ENCODE measurements around the gene PTPRT. TPM values are rescaled to one million over a fixed set of nuclear protein-coding genes. Genes with fewer than 3 reads are reported as not detected.

PTPRT gene
- total and polyA plus RNA-seq, 2 experiments from 2014 or later: not detected

DNA sequence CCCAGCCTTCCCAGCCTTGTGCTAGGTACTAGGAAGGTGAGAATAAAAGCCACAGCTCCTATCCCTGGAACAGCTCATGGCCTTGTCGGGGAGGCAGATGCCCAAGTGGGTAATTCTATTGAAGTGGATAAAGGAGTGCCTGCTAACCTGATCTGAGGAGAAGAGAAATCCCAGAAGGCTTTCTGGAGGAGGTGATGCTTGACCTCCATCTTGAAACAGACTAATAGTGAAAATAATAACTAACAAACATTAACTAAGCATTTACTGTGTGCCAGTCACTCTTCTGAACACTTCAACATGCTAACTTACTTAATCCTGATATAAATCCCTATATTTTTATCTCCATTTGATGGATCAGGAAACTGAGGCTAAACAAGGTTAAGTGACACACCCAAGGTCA lies 1078.4 kb downstream of the PTPRT start:
- TF ChIP-seq POLR2AphosphoS5 (IDR thresholded peaks at IDR 0.05; ENCODE audit: low read depth): no peak
- TF ChIP-seq JUNB (IDR thresholded peaks at IDR 0.05; ENCODE audit: unreplicated experiment): no peak
- TF ChIP-seq, protein P1, sequence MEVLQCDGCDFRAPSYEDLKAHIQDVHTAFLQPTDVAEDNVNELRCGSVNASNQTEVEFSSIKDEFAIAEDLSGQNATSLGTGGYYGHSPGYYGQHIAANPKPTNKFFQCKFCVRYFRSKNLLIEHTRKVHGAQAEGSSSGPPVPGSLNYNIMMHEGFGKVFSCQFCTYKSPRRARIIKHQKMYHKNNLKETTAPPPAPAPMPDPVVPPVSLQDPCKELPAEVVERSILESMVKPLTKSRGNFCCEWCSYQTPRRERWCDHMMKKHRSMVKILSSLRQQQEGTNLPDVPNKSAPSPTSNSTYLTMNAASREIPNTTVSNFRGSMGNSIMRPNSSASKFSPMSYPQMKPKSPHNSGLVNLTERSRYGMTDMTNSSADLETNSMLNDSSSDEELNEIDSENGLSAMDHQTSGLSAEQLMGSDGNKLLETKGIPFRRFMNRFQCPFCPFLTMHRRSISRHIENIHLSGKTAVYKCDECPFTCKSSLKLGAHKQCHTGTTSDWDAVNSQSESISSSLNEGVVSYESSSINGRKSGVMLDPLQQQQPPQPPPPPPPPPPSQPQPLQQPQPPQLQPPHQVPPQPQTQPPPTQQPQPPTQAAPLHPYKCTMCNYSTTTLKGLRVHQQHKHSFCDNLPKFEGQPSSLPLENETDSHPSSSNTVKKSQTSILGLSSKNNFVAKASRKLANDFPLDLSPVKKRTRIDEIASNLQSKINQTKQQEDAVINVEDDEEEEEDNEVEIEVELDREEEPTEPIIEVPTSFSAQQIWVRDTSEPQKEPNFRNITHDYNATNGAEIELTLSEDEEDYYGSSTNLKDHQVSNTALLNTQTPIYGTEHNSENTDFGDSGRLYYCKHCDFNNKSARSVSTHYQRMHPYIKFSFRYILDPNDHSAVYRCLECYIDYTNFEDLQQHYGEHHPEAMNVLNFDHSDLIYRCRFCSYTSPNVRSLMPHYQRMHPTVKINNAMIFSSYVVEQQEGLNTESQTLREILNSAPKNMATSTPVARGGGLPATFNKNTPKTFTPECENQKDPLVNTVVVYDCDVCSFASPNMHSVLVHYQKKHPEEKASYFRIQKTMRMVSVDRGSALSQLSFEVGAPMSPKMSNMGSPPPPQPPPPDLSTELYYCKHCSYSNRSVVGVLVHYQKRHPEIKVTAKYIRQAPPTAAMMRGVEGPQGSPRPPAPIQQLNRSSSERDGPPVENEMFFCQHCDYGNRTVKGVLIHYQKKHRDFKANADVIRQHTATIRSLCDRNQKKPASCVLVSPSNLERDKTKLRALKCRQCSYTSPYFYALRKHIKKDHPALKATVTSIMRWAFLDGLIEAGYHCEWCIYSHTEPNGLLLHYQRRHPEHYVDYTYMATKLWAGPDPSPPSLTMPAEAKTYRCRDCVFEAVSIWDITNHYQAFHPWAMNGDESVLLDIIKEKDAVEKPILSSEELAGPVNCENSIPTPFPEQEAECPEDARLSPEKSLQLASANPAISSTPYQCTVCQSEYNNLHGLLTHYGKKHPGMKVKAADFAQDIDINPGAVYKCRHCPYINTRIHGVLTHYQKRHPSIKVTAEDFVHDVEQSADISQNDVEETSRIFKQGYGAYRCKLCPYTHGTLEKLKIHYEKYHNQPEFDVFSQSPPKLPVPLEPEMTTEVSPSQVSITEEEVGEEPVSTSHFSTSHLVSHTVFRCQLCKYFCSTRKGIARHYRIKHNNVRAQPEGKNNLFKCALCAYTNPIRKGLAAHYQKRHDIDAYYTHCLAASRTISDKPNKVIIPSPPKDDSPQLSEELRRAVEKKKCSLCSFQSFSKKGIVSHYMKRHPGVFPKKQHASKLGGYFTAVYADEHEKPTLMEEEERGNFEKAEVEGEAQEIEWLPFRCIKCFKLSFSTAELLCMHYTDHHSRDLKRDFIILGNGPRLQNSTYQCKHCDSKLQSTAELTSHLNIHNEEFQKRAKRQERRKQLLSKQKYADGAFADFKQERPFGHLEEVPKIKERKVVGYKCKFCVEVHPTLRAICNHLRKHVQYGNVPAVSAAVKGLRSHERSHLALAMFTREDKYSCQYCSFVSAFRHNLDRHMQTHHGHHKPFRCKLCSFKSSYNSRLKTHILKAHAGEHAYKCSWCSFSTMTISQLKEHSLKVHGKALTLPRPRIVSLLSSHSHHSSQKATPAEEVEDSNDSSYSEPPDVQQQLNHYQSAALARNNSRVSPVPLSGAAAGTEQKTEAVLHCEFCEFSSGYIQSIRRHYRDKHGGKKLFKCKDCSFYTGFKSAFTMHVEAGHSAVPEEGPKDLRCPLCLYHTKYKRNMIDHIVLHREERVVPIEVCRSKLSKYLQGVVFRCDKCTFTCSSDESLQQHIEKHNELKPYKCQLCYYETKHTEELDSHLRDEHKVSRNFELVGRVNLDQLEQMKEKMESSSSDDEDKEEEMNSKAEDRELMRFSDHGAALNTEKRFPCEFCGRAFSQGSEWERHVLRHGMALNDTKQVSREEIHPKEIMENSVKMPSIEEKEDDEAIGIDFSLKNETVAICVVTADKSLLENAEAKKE (CRISPR knock-in tag; IDR thresholded peaks at IDR 0.05): no peak
- TF ChIP-seq CREB1 (CRISPR knock-in tag; IDR thresholded peaks at IDR 0.05; ENCODE audit: low read depth): no peak
- no peak for TF ChIP-seq STAT1 (IDR thresholded peaks at IDR 0.05; ENCODE audit: unreplicated experiment)
- no peak for TF ChIP-seq ZNF114 (CRISPR knock-in tag; IDR thresholded peaks at IDR 0.05)
- no peaks in the 10 kb centered on the region for H3K36me3 ChIP-seq (ENCODE audit: insufficient read depth)
- H3K4me1 ChIP-seq (ENCODE audit: insufficient read depth): no peaks in the 10 kb centered on the region
- no peaks in the 10 kb centered on the region for H3K9me2 ChIP-seq (ENCODE audit: insufficient read depth)
- Mint-ChIP-seq H3K36me3 (ENCODE audit: low read depth) (peaks cover 50% of the 10 kb centered on the region), H3K4me1 (no peaks in the 10 kb centered on the region), H3K4me3 (no peak overlapping the region), H3K27me3 (ENCODE audit: insufficient read depth, low read depth, poor library complexity) (no peaks in the 10 kb centered on the region), H3K9me3 (peaks cover 99% of the 10 kb centered on the region), H3K27ac (no peak overlapping the region)
- ATAC-seq: no peak
- H3K27ac ChIP-seq (ENCODE audit: low read depth): no peak overlapping the region
- H3K27me3 ChIP-seq (ENCODE audit: insufficient read depth): no peaks in the 10 kb centered on the region
- no peak overlapping the region for H3K4me3 ChIP-seq
- DNase-seq (ENCODE audit: low spot score): no peak
- H2AFZ ChIP-seq: no peak overlapping the region
- H4K20me1 ChIP-seq (replicated peaks; ENCODE audit: insufficient read depth): no peaks in the 10 kb centered on the region
- no peak overlapping the region for H3K4me2 ChIP-seq
- H3K79me2 ChIP-seq (replicated peaks; ENCODE audit: insufficient read depth): no peaks in the 10 kb centered on the region
- no peaks in the 10 kb centered on the region for H3F3A ChIP-seq (replicated peaks; ENCODE audit: low read depth)

DNA sequence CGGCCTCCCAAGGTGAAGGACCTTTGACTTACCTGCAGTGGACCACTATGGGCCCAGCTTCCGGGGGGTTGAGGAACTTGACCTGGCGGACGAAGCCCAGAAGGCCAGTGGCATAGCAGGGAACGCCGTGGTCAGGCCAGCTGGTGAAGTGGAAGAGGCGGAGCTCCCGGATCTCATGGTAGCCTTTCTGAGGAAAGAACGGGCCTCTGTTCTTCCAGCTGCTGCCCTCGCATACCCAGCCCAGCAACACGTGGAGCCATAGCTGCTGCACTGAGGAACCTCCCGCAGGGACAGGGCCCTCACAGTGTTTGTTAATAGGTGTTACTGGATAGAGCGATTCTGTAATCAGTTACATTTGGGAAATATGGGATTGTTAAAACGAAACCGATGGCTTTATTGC lies 1079.4 kb downstream of the PTPRT start:
- Histone ChIP-seq H3K4me1 (ENCODE audit: insufficient read depth) (no peaks in the 10 kb centered on the region), H3K36me3 (ENCODE audit: insufficient read depth) (no peaks in the 10 kb centered on the region), H3K27me3 (ENCODE audit: insufficient read depth) (no peaks in the 10 kb centered on the region), H3K27ac (ENCODE audit: low read depth) (no peak overlapping the region), H4K20me1 (replicated peaks; ENCODE audit: insufficient read depth) (no peaks in the 10 kb centered on the region), H3K4me2 (no peak overlapping the region), H2AFZ (no peak overlapping the region), H3K79me2 (replicated peaks; ENCODE audit: insufficient read depth) (no peaks in the 10 kb centered on the region), H3F3A (replicated peaks; ENCODE audit: low read depth) (no peaks in the 10 kb centered on the region), H3K9me2 (ENCODE audit: insufficient read depth) (no peaks in the 10 kb centered on the region), H3K4me3 (no peak overlapping the region)
- Mint-ChIP-seq H3K36me3 (ENCODE audit: low read depth) (peaks cover 47% of the 10 kb centered on the region), H3K4me3 (no peak overlapping the region), H3K4me1 (no peaks in the 10 kb centered on the region), H3K27me3 (ENCODE audit: insufficient read depth, low read depth, poor library complexity) (no peaks in the 10 kb centered on the region), H3K9me3 (peaks cover 99% of the 10 kb centered on the region), H3K27ac (no peak overlapping the region)
- no peak for ATAC-seq
- DNase-seq (ENCODE audit: low spot score): no peak
- TF ChIP-seq CREB1 (CRISPR knock-in tag; IDR thresholded peaks at IDR 0.05; ENCODE audit: low read depth) (no peak), JUNB (IDR thresholded peaks at IDR 0.05; ENCODE audit: unreplicated experiment) (no peak), ZNF331 (CRISPR knock-in tag; IDR thresholded peaks at IDR 0.05; ENCODE audit: low read depth) (no peak), ZNF114 (CRISPR knock-in tag; IDR thresholded peaks at IDR 0.05) (no peak), STAT1 (IDR thresholded peaks at IDR 0.05; ENCODE audit: unreplicated experiment) (no peak), EZH2 (IDR thresholded peaks at IDR 0.05; ENCODE audit: low read depth, unreplicated experiment) (no peak), NANOG (IDR thresholded peaks at IDR 0.05; ENCODE audit: borderline replicate concordance) (no peak), EZH2phosphoT487 (IDR thresholded peaks at IDR 0.05; ENCODE audit: unreplicated experiment) (no peak), POLR2AphosphoS5 (IDR thresholded peaks at IDR 0.05; ENCODE audit: low read depth) (no peak)
- TF ChIP-seq, protein P2, sequence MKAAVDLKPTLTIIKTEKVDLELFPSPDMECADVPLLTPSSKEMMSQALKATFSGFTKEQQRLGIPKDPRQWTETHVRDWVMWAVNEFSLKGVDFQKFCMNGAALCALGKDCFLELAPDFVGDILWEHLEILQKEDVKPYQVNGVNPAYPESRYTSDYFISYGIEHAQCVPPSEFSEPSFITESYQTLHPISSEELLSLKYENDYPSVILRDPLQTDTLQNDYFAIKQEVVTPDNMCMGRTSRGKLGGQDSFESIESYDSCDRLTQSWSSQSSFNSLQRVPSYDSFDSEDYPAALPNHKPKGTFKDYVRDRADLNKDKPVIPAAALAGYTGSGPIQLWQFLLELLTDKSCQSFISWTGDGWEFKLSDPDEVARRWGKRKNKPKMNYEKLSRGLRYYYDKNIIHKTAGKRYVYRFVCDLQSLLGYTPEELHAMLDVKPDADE (IDR thresholded peaks at IDR 0.05): no peak
- TF ChIP-seq, protein P3, sequence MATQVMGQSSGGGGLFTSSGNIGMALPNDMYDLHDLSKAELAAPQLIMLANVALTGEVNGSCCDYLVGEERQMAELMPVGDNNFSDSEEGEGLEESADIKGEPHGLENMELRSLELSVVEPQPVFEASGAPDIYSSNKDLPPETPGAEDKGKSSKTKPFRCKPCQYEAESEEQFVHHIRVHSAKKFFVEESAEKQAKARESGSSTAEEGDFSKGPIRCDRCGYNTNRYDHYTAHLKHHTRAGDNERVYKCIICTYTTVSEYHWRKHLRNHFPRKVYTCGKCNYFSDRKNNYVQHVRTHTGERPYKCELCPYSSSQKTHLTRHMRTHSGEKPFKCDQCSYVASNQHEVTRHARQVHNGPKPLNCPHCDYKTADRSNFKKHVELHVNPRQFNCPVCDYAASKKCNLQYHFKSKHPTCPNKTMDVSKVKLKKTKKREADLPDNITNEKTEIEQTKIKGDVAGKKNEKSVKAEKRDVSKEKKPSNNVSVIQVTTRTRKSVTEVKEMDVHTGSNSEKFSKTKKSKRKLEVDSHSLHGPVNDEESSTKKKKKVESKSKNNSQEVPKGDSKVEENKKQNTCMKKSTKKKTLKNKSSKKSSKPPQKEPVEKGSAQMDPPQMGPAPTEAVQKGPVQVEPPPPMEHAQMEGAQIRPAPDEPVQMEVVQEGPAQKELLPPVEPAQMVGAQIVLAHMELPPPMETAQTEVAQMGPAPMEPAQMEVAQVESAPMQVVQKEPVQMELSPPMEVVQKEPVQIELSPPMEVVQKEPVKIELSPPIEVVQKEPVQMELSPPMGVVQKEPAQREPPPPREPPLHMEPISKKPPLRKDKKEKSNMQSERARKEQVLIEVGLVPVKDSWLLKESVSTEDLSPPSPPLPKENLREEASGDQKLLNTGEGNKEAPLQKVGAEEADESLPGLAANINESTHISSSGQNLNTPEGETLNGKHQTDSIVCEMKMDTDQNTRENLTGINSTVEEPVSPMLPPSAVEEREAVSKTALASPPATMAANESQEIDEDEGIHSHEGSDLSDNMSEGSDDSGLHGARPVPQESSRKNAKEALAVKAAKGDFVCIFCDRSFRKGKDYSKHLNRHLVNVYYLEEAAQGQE (IDR thresholded peaks at IDR 0.05; ENCODE audit: unreplicated experiment): no peak
